ENCODE results near the gene EI24. TPM values are rescaled to one million over a fixed set of nuclear protein-coding genes. Genes with fewer than 3 reads are reported as not detected.

The EI24 gene
- total and polyA plus RNA-seq, 2 of the 8 experiments (the other 6 are each of a cell fraction or from before 2014, with no cell fraction given): 135 to 264 TPM

- TF ChIP-seq SIN3A (conservative IDR thresholded peaks at IDR 0.05 in 1 of 2, IDR thresholded peaks at IDR 0.05 in 1 of 2; ENCODE audit: low read depth in 1 of 2, low read length in 2 of 2): no peak
These were observed 10.5 kb downstream of the EI24 start (continued) for GRCh38 chr11:125579811-125580210.

All from H1 (cell line).